HG03064 (cell line): ENCODE measurements around the gene HAAO.

Source experiments
- ATAC-seq: cut with Tn5 transposase; IDR thresholded peaks from one replicate; pipeline ENCODE4 v1.9.1; 2021; ENCODE audit warnings: low read depth; ENCODE audit not compliant: unreplicated experiment

HAAO gene

DNA sequence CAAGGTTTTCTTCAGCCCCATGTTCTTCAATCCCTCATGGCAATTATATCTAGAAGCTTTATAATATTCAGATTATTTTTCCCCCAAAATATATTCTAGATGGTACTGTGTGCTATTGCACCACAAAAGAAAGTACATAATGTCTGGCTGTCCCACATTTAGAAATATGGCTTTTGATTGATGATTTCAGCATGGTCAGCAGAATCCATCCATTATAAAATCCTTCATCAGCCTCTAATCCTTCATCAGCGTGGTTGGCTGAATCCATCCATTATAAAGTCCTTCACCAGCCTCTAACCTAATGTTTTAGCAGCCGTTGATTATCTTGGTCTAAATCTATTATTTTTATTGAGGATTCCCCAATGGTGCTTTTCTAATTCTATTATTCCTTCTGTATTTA lies 23.3 kb upstream of the HAAO start:
- ATAC-seq: no peak

DNA sequence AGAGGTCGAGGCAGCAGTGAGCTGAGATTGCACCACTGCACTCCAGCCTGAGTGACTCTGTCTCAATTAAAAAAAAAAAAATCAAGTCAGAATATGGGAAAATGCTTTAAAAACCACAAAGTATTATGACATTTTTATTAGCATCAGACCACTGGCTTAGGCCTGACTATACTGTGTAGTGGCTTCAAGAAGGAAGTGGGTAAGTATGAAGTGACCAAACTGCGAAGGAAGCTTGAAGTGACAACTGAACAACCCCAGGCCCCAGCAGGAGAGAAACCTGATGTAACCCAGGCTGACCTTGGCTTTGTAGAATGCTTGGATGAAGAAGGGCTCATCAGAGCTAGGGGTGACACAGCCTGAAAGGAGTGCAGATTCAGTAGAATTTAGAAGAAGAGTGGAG lies 21.4 kb upstream of the HAAO start:
- ATAC-seq: no peak

DNA sequence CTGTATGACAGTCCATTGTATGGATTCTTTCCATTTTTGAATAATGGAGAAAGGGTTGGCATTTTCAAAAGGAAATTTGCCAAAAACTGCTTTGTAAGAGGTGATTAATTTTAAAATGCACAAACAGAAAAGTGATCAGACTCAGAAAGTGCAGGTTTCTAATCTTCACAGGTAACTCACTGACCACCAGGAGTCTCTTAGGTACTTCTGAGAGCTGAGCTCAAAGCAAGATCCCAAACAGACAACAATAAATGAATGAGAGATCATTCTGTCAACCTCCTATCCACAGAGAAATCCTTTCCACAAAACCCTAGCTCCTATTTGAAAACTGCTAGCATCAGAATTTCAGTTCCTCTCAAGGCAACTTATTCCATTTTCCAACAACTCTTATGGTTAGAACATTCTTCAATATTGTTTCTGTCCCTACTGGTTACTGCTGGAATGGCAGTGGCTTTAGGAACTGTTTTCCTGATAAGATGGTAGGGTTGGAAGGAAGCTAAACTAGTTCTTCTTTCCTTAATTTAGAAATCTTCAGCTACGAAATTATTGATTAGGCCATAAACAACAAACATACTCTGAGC lies 20.6 kb upstream of the HAAO start:
- no peak for ATAC-seq

DNA sequence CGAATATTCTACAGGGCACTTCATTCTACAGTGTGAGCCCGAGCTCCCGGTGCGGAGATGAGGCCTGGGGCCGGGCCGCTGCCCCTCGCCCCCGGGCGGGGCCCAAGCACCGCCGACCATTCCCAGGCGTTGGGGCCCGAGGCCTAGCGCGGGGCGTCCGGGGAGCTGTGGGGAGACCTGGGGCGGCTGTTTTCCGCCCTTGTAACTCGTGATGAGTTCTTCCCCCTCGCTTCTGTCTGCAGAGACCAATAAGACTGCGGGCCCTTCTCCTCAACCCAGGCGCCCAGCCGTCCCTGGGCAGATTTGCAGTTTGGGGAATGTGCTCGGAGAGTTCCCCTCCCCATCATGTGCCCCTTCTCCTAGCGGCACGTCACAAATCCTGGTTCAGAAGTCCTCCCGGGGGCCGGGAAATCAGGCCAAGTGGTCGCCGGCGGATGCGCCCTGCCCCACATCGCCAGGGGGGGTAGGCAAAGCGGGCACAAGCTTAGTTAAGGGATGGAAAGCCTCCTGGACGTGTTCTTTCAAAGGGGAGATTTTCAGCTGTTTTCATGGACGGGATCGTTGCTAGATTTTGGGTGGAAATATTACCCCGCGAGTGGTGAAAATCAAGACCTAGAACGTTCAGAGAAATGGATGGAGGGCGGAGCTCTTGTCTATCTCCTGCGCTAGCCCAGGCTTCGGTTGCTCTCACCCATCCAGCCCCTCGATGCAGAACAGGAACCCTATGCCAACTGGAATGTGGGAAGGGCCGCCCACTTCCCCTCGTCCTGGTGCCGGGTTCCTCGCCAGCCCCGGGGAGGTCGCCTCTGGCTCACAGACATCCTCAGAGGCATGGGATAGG lies 18.8 kb upstream of the HAAO start:
- ATAC-seq: peak; percentile 9

DNA sequence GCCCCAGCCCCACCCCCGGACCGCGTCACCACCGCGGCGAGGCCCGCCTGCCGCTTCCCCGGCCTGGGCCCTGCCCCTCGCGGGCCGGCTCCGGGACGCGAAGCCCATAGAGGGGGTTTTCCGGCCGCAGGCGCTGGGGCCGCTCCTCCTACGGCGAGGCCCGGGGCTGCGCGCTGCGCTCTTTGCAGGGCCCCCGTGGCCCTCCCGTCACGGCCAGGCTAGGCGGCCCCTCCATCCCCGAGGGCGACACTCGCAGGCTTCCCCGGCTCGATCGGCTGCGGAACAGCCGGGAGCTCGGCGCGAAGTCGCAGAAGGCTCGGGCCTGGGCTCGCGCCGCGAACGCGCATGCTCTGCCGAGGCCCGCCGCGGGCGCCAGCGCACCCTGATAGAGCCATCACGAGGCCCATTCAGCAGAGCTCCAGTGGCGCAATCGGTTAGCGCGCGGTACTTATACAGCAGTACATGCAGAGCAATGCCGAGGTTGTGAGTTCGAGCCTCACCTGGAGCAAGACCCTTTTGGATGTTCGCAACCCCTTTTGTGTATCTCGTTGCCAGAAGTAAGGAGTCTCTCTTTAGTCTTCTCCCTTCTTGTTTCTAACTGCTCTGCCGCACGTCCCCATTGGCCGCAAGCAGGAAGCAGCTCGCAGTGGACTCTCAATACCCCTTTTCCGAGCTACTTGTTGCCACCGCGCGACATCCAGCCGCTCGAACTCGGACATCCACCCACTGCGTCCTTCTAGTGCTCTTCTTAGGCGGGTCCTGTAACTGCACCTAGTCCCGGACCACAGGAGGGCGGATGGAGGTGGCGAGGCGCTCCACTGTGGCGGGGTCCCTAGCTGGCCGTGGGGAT lies 18.0 kb upstream of the HAAO start:
- peak; percentile 79 for ATAC-seq

DNA sequence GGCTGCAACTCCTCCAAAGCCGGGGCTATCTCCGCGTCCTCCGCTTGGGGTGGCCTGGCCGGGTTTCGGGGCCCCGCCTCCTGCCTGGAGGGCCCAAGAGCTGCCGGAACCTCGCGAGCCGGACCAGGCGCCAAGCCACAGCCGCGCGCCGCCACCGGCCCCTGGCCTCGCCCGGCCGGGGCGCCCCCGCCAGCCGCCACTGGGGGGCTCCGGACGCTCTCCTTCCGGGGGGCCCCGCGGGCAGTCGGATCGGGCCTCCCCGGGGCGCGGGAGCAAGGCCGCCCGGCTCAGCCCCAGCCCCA lies 17.4 kb upstream of the HAAO start:
- ATAC-seq: peak; percentile 46

DNA sequence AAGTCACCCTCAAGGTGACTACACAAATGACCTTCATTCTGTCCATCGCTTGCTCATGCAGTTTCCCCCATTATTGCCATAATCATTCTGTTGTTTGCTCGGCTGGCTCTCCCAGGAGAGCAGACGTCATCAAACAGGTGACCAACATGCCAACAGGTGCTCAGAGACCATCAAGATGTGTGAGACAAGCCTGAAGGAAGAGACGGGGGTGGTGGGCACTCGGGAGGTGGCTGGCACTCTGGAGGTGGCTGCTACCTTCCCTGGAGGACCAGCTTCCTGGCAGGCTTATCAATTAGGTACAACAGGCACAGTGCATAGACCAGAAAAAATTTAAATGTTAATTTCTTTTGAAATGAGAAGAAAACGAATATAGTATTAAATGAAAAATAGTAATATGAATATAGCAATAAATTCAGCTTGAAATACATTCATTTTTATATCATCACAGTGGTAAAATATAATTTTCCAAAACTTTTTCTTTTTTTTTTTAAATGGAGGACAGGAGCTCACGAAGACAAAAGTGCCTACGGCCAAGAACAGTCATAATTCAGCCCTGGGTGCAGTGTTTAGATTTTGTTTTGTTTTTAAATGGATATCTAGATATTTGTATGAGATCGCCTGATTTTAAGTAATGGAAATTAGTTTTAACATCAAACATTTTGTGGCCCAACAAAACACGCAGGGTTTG lies 16.9 kb upstream of the HAAO start:
- no peak for ATAC-seq

DNA sequence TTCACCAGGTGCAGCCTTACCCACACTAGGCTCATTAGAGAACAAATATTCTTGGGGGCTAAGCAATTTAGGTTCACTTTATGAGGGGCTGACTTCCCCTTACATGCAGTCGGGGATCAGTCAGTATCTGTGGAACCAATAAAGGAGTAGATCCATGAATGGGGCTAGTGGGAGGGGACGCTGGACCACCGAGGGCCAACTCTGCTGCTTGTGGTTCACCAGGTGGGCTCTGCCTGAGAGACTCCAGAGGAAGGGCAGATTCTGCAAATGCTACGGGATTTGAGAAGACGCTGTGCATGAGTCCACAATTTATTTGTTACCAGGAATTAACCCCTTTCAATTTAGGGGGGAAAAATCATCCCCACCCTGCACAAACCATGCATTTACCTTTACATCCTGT lies 15.9 kb upstream of the HAAO start:
- ATAC-seq: no peak

DNA sequence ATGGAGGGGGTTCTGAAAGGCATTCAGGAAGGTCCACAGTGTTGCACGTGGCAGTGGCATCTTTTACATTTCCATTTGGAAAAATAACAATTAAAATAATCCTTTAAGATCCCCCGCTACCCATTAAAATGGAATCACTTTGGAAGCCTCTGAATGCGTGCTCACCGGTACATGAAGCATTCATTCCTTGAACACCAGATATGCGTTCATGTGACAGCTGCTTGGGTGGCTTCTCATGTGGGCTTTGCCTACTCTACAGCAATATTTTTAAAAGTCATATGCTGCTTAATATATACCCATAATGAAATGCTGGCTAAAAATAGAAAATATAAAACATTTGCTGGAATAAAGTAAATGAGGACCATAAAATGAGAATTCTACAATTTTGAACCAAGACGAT lies 14.4 kb upstream of the HAAO start:
- no peak for ATAC-seq

DNA sequence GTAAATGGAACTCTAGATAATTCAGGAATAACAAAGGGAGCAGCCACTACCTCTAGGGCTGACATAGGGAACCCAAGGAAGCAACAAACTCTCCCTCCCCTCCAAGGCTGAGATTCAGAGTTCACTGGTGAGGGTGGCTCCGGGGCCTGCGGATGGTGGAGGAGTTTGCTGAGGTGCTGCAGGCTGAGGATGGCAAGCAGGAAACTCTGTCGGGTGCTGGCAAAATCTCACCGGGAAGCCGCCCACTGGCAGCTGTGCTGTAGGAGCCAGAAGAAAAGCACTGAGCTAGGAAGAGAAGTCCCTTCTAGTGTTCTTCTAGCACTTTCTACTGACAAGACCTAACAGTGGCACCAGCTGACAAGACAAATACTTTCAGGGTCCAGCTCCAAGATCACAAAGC lies 12.5 kb upstream of the HAAO start:
- no peak for ATAC-seq

DNA sequence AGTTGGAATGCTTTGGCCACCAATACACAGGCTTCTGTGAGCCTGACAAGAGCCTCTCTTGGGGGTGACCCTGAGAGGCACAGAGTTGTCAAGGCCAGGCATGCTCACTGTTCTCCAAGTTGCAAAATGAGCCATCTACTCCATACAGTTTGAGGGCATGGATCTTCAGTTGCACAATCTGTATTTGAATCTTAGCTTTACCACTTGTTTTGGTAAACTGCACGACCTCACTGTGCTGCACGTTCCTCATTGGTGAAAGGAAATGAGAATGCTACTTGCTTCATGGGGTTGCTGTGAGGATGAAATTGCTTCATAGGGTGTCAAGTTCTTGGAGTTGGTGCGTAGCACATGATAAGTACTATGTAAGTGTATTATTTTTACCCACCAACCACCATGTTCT lies 12.0 kb upstream of the HAAO start:
- no peak for ATAC-seq

DNA sequence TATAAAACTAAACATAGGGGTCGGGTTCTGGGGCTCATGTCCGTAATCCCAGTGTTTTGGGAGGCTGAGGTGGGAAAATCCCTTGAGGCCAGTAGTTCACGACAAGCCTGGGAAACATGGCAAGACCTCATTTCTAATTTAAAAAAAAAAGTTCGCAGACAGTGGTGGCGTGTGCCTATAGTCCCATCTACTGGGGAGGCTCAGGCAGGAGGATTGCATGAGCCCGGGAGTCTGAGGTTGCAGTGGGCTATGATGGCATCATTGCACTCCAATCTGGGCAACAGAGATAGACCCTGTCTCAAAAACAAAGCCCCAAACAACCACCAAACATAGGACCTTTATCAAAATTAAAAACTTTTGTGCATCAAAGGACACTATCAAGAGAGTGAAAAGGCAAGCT lies 9.8 kb upstream of the HAAO start:
- ATAC-seq: no peak

DNA sequence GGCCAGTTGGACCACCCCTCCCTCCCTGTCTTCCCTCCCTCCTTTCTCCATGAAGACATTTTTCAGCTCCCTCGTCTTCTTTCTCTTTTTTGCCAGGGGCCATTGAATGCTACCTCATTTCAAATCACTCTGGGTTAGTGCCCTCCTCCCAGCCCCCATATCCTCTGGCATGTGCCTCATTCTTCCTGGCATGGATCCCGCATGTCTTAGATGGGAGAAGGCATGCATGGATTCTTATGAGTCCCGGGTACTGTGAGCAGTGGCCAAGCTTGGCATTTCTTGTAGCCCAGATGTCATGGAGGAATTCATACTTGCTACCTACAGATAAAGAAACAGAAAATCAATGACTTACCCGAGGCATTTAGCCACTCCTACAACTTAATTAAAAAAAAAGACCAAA lies 9.0 kb upstream of the HAAO start:
- ATAC-seq: no peak

DNA sequence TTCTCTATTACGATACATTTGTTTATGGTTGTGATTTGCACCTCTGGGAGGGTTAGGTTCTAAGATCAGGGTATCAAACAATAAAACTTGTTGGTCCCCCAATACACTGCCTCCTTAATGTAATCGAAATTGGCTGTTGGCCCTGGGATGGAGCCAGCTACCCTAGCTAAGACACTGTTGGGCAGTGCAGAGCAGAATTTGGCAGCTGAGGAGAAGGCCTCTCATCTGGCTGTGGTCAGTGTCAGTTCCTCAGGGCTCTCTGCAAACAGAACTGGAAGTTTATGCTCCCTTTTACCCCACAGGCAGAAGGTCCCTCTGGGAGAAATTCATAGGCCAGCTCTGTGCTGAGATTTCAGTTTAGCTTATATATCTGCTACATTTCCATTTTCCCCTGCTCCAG lies 8.6 kb upstream of the HAAO start:
- no peak for ATAC-seq

DNA sequence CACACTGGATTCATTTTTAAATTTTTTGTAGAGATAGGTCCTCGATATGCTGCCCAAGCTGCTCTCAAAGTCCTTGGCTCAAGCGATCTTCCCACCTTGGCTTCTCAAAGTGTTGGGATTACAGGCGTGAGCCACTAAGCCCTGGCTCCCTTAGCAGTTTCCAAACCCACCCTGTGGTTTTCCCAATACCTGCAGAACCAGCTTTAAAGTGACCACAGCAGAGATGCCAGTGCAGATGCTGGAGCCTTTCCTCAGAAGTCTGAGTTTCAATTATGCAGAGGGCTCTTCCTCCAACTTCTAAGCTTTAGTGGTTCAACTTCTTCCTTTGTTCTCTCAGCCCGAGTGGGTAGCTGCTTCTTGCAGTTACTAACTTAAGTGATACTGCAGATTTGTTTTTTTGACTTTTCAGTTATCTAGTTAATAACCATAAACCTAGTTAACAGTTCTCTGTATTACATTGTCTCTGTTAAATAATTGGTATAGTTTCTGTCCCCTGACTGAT lies 8.1 kb upstream of the HAAO start:
- ATAC-seq: no peak

DNA sequence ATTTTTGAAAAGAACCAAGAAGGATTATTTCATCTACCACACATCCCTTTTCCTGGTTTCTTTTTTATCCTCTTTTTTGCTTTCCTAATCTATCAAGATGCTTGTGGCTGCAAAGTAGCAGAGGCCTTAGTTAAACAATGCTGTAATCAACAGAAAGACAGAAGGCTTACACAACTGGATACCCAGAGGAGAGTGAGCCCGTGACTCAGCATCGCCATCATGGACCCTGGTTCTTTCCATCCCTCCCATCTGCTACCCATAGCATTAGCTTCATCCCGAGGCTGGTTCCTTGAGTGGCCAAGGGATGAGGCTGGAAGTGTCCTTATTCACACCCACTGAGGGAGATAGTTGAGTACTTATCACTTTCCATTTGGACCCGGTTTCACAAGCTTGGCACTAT lies 7.5 kb upstream of the HAAO start:
- no peak for ATAC-seq

DNA sequence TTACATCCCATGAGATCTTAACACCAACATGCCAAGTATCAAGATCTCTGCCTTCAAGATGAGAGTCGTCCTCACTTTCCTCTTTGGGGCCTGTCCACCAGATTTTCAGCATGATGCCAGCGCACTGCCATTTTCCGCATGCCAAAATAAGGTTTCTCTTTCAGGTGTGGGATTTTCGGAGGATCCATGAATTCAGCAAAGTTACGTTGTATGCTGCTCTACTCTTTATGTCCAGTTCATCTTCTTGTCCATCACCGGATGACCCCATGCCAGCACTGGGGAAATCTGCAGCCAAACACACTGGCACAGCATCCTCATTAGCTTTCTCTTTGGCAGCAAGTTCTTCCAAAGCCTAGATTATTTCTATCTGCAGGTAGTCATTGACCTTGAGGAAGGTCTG lies 4.9 kb upstream of the HAAO start:
- ATAC-seq: no peak

DNA sequence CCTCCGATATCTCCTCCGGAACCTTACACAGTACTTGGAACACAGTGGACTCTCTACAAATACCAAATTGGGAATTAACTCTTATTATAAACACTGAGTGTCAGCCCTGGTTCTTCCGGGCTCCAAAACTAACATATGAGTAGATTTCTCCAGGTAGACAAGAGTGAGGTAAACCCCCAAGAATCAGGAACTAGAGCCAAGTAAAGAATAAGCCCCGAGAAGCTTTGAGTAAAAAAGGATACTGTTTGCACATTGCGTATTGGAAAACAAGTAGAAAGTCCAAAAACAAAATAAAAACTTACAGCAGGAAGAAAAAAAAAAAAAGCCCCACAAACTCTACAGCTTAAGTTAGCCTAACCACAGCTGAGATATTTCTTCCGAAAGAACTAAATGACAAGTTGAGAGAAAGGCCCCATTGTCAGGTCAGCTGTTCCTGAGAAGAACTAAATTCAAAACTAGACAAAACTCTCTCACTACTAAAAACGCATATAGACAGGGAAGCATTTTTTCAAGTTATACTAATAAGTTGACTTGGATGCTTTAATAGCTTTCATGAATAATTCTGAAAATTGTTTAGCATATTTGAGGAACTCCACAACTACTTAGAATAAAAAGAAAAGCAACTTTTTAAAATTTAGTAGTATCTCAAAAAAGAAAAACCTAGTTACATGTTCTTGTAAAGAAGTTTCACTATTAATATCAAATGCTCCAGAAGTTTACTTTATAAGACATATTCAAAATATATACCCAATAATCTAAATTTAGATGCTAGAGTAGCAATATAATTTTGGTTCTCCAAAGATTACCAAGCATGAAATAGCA lies 4.3 kb upstream of the HAAO start:
- no peak for ATAC-seq

DNA sequence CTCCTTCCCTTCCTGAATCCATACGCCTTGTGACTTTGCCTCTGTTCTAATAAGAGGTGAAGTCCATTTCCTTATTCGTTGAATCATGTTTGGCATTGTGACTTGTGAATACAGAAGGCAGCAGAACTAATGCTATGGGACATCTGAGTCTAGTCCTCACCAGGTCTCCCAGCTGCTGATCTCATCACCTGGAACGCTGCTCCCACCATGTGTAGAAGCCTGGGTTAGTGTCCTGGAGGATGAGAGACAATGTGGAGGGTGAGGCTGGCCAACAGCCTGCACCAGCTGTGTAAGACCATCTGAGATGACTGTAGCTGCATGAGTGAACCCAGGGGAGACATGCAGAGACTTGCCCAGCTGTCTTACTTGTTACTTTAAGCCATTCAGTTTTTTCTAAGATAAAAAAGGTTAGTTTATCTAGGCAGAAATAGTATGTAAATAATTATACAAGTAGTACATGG lies 3.5 kb upstream of the HAAO start:
- ATAC-seq: peak; percentile 43

DNA sequence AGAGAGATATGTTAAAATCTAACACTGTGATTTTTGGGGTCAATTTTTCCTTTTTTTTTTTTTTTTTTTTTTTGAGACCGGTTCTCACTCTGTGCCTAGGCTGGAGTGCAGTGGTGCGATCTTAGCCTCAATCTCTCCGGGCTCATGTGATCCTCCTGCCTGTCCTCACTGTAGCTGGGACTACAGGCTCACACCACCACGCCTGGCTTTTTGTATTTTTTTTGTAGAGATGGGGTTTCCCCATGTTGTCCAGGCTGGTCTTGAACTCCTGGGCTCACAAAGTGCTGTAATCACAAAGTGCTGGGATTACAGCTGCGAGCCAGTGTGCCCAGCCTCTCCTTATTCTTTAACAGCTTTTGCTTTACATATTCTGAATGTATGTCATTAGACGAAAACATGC lies 2.9 kb upstream of the HAAO start:
- no peak for ATAC-seq
